H9 (cell line): Measurements from ENCODE around the gene HEATR3. TPM values are rescaled to one million over a fixed set of nuclear protein-coding genes. Genes with fewer than 3 reads are reported as not detected.

Experiments used
- DNase-seq: peaks from one replicate; pipeline ENCODE4 v3.0.0-alpha.2; 2017
- H2AFZ ChIP-seq: one replicate; pipeline ENCODE4 v1.6.1; 2013; ENCODE audit warnings: mild to moderate bottlenecking, low read length, control low read depth, moderate library complexity
- H2AK5ac ChIP-seq: 2 replicates; pipeline ENCODE4 v1.6.1; 2013; ENCODE audit warnings: low read length, control low read depth, mixed read lengths; ENCODE audit not compliant: insufficient read length
- H2BK120ac ChIP-seq: one replicate; pipeline ENCODE4 v1.6.1; 2013; ENCODE audit warnings: low read depth, mild to moderate bottlenecking, low read length, control low read depth, inconsistent platforms; ENCODE audit not compliant: poor library complexity, severe bottlenecking
- H2BK12ac ChIP-seq: 2 replicates; pipeline ENCODE4 v1.6.1; 2013; ENCODE audit warnings: low read length, control low read depth, mixed read lengths, low read depth; ENCODE audit not compliant: insufficient read length
- H2BK15ac ChIP-seq: 2 replicates; pipeline ENCODE4 v1.6.1; 2013; ENCODE audit warnings: low read depth, low read length, control low read depth
- H2BK20ac ChIP-seq: one replicate; pipeline ENCODE4 v1.6.1; 2013; ENCODE audit warnings: low read depth, mild to moderate bottlenecking, low read length, control low read depth, inconsistent platforms; ENCODE audit not compliant: poor library complexity, severe bottlenecking
- H2BK5ac ChIP-seq: 2 replicates; pipeline ENCODE4 v1.6.1; 2013; ENCODE audit warnings: low read length, control low read depth, mixed read lengths; ENCODE audit not compliant: insufficient read length
- H3K14ac ChIP-seq: 2 replicates; pipeline ENCODE4 v1.6.1; 2013; ENCODE audit warnings: low read length, control low read depth; ENCODE audit not compliant: insufficient read depth
- H3K18ac ChIP-seq: 2 replicates; pipeline ENCODE4 v1.6.1; 2013; ENCODE audit warnings: low read depth, mild to moderate bottlenecking, mixed read lengths, low read length, control low read depth; ENCODE audit not compliant: insufficient read length
- H3K23ac ChIP-seq: 2 replicates; pipeline ENCODE4 v1.6.1; 2013; ENCODE audit warnings: low read length, control low read depth, mixed read lengths, low read depth; ENCODE audit not compliant: insufficient read length
- H3K23me2 ChIP-seq: 2 replicates; pipeline ENCODE4 v1.6.1; 2013; ENCODE audit warnings: low read depth, mild to moderate bottlenecking, mixed read lengths, low read length, control low read depth; ENCODE audit not compliant: insufficient read length, poor library complexity, severe bottlenecking
- H3K27ac ChIP-seq: 2 replicates; pipeline ENCODE4 v1.5.1; 2013; ENCODE audit warnings: low read length, control low read depth, mixed read lengths, low read depth; ENCODE audit not compliant: insufficient read length
- H3K27me3 ChIP-seq: 2 replicates; pipeline ENCODE4 v1.6.1; 2013; ENCODE audit warnings: low read length, control low read depth, inconsistent platforms; ENCODE audit not compliant: insufficient read depth
- H3K4ac ChIP-seq: 2 replicates; pipeline ENCODE4 v1.6.1; 2013; ENCODE audit warnings: low read depth, mild to moderate bottlenecking, control low read depth, inconsistent platforms, low read length, moderate library complexity
- H3K4me1 ChIP-seq: 2 replicates; pipeline ENCODE4 v1.6.1; 2013; ENCODE audit warnings: low read length, control low read depth, inconsistent platforms; ENCODE audit not compliant: insufficient read depth
- H3K4me2 ChIP-seq: 2 replicates; pipeline ENCODE4 v1.6.1; 2013; ENCODE audit warnings: low read length, control low read depth, mixed read lengths; ENCODE audit not compliant: insufficient read length, insufficient read depth
- H3K56ac ChIP-seq: 2 replicates; pipeline ENCODE4 v1.6.1; 2013; ENCODE audit warnings: low read depth, mild to moderate bottlenecking, mixed read lengths, low read length, control low read depth; ENCODE audit not compliant: insufficient read length
- H3K79me1 ChIP-seq: 2 replicates; pipeline ENCODE4 v1.6.1; 2013; ENCODE audit warnings: low read depth, mild to moderate bottlenecking, moderate library complexity, low read length, control low read depth, inconsistent platforms; ENCODE audit not compliant: insufficient read depth, poor library complexity, severe bottlenecking
- H3K79me2 ChIP-seq: 2 replicates; pipeline ENCODE4 v1.6.1; 2013; ENCODE audit warnings: low read length, control low read depth, inconsistent platforms; ENCODE audit not compliant: insufficient read depth
- H3K9ac ChIP-seq: 2 replicates; pipeline ENCODE4 v1.6.1; 2013; ENCODE audit warnings: low read length, control low read depth, mixed read lengths; ENCODE audit not compliant: insufficient read length; ENCODE audit errors: extremely low read depth
- H3K9me3 ChIP-seq: one replicate; pipeline ENCODE4 v1.6.1; 2013; ENCODE audit warnings: low read depth, low read length, inconsistent platforms; ENCODE audit not compliant: control insufficient read depth
- H3T11ph ChIP-seq: one replicate; pipeline ENCODE4 v1.6.1; 2013; ENCODE audit warnings: mild to moderate bottlenecking, low read length, control low read depth, inconsistent platforms
- H4K20me1 ChIP-seq: one replicate; pipeline ENCODE4 v1.6.1; 2013; ENCODE audit not compliant: control insufficient read depth, insufficient read length, insufficient read depth
- H4K5ac ChIP-seq: 2 replicates; pipeline ENCODE4 v1.6.1; 2013; ENCODE audit warnings: low read depth, mild to moderate bottlenecking, mixed read lengths, low read length, control low read depth; ENCODE audit not compliant: insufficient read length
- H4K8ac ChIP-seq: replicated peaks from 2 replicates; pipeline ENCODE4 v1.6.1; 2013; ENCODE audit warnings: low read length, control low read depth, mixed read lengths, low read depth; ENCODE audit not compliant: insufficient read length
- H4K91ac ChIP-seq: 2 replicates; pipeline ENCODE4 v1.6.1; 2013; ENCODE audit warnings: low read depth, mild to moderate bottlenecking, moderate library complexity, mixed read lengths, low read length, control low read depth; ENCODE audit not compliant: insufficient read length
- H3K27ac Mint-ChIP-seq, 3 experiments: 2 replicates in 2 of 3; 3 replicates in 1 of 3; pipeline ENCODE4 v1.8.0; 2020 to 2021; ENCODE audit warnings: mixed read lengths in 3 of 3, mild to moderate bottlenecking in 1 of 3, moderate library complexity in 1 of 3
- H3K27me3 Mint-ChIP-seq: 2 replicates; pipeline ENCODE4 v1.8.0; 2021; ENCODE audit warnings: low read depth, mild to moderate bottlenecking, moderate library complexity, mixed read lengths
- H3K36me3 Mint-ChIP-seq, 3 experiments: 2 replicates in 2 of 3; 3 replicates in 1 of 3; pipeline ENCODE4 v1.8.0; 2020 to 2021; ENCODE audit warnings: low read depth in 3 of 3, mixed read lengths in 3 of 3; ENCODE audit not compliant: insufficient read depth in 1 of 3
- H3K4me1 Mint-ChIP-seq, 2 experiments: 2 replicates each; pipeline ENCODE4 v1.8.0; 2020; ENCODE audit warnings: mixed read lengths in 2 of 2
- H3K4me3 Mint-ChIP-seq, 2 experiments: 2 replicates in 1 of 2; 3 replicates in 1 of 2; pipeline ENCODE4 v1.8.0; 2020 to 2021; ENCODE audit warnings: mild to moderate bottlenecking in 2 of 2, mixed read lengths in 2 of 2, moderate library complexity in 1 of 2
- H3K9me3 Mint-ChIP-seq, 2 experiments: 2 replicates in 1 of 2; 3 replicates in 1 of 2; pipeline ENCODE4 v1.8.0; 2020; ENCODE audit warnings: mild to moderate bottlenecking in 2 of 2, mixed read lengths in 2 of 2, moderate library complexity in 1 of 2
- CTCF ChIP-seq: fragments of 200-600 bp; sonication (generic); conservative IDR thresholded peaks from 3 replicates; pipeline ENCODE4 v1.8.0; 2021; ENCODE audit warnings: antibody characterized with exemption, mild to moderate bottlenecking
- WGBS: extraction: QIAGEN DNeasy Blood & Tissue Kit; methylation state at CpG from one replicate; pipeline ENCODE4 v1.1.7; 2013; ENCODE audit warnings: missing lambda C conversion rate, low lambda C conversion rate, mixed read lengths; ENCODE audit not compliant: insufficient read length; ENCODE audit errors: extremely low coverage; 5-methylcytosine and 5-hydroxymethylcytosine counted together
- total RNA-seq: library from RNA; stranded (reverse); gene quantifications from 2 replicates; pipeline ENCODE4 v1.2.1, GENCODE V29; 2021

The HEATR3 gene
- total RNA-seq, 1 experiment from 2014 or later, result 26.5 TPM

- no CpG with 5 or more reads among the region's 2 CpGs for WGBS
- H3K36me3 Mint-ChIP-seq, result no peaks in the 10 kb centered on the region
- Histone ChIP-seq H2BK5ac (no peak overlapping the region), H2BK12ac (no peak overlapping the region), H3K79me1 (no peaks in the 10 kb centered on the region), H3K9ac (no peak overlapping the region), H4K8ac (no peak overlapping the region), H2BK120ac (no peak overlapping the region), H3K27me3 (no peaks in the 10 kb centered on the region), H3K23me2 (no peaks in the 10 kb centered on the region), H3K4me1 (no peaks in the 10 kb centered on the region), H2AK5ac (no peak overlapping the region), H2BK15ac (no peak overlapping the region), H3K79me2 (no peaks in the 10 kb centered on the region), H3K4me2 (no peak overlapping the region), H3K14ac (no peak overlapping the region), H2AFZ (no peak overlapping the region), H3K23ac (no peak overlapping the region), H4K91ac (no peak overlapping the region), H3K56ac (no peak overlapping the region), H3K27ac (no peak overlapping the region), H3K4ac (no peak overlapping the region), H4K20me1 (no peaks in the 10 kb centered on the region), H2BK20ac (no peak overlapping the region), H4K5ac (no peak overlapping the region), H3K9me3 (no peaks in the 10 kb centered on the region), H3T11ph (no peak overlapping the region), H3K18ac (no peak overlapping the region)
- no peak overlapping the region for H3K4me3 Mint-ChIP-seq
- no peak for DNase-seq
- no peaks in the 10 kb centered on the region for H3K4me1 Mint-ChIP-seq
- H3K27ac Mint-ChIP-seq, result no peak overlapping the region
- no peak for TF ChIP-seq CTCF
- H3K27me3 Mint-ChIP-seq, result peaks cover 4% of the 10 kb centered on the region
- H3K9me3 Mint-ChIP-seq, result peaks cover 3 to 6% of the 10 kb centered on the region in 2 experiments; a peak in 3 of 5 replicates
These were observed 15.0 kb upstream of the HEATR3 start for GRCh38 chr16:50050802-50051201.
